ENCODE data around the gene PECR. TPM values are rescaled to one million over a fixed set of nuclear protein-coding genes. Genes with fewer than 3 reads are reported as not detected.

PECR gene
- total RNA-seq, 1 donor from 2014 or later, result 19.0 TPM

GRCh38 chr2:216070195-216070594 is 11.4 kb downstream of the PECR start:
- no peak for TF ChIP-seq CTCF (conservative IDR thresholded peaks at IDR 0.05)
- Mint-ChIP-seq H3K4me1 (ENCODE audit: unreplicated experiment) (peaks cover 16% of the 10 kb centered on the region), H3K36me3 (peaks cover 8% of the 10 kb centered on the region), H3K27ac (no peak overlapping the region), H3K4me3 (no peak overlapping the region), H3K27me3 (no peaks in the 10 kb centered on the region), H3K9me3 (no peaks in the 10 kb centered on the region)
- no peak for DNase-seq (ENCODE audit: extremely low spot score, unreplicated experiment)

GRCh38 chr2:216069028-216069427 is 12.6 kb downstream of the PECR start:
- H3K27ac Mint-ChIP-seq, result no peak overlapping the region

GRCh38 chr2:216066230-216066629 is 15.4 kb downstream of the PECR start:
- H3K36me3 Mint-ChIP-seq, result peaks cover 8% of the 10 kb centered on the region
- no peak for TF ChIP-seq CTCF (conservative IDR thresholded peaks at IDR 0.05)
- no peaks in the 10 kb centered on the region for H3K27me3 Mint-ChIP-seq
- H3K4me1 Mint-ChIP-seq (ENCODE audit: unreplicated experiment), result peaks cover 16% of the 10 kb centered on the region
- DNase-seq (ENCODE audit: extremely low spot score, unreplicated experiment), result no peak
- no peak overlapping the region for H3K27ac Mint-ChIP-seq
- H3K4me3 Mint-ChIP-seq, result no peak overlapping the region
- H3K9me3 Mint-ChIP-seq, result no peaks in the 10 kb centered on the region

More at GRCh38 chr2:216069028-216069427, 12.6 kb downstream of the PECR start:
- Mint-ChIP-seq H3K27me3 (no peaks in the 10 kb centered on the region), H3K4me3 (no peak overlapping the region), H3K4me1 (ENCODE audit: unreplicated experiment) (peaks cover 16% of the 10 kb centered on the region), H3K9me3 (no peaks in the 10 kb centered on the region), H3K36me3 (peaks cover 8% of the 10 kb centered on the region)
- DNase-seq (ENCODE audit: extremely low spot score, unreplicated experiment), result no peak
- TF ChIP-seq CTCF (conservative IDR thresholded peaks at IDR 0.05), result no peak

- Mint-ChIP-seq H3K36me3 (peaks cover 8% of the 10 kb centered on the region), H3K27ac (no peak overlapping the region), H3K4me3 (no peak overlapping the region), H3K27me3 (no peaks in the 10 kb centered on the region), H3K9me3 (no peaks in the 10 kb centered on the region), H3K4me1 (ENCODE audit: unreplicated experiment) (peaks cover 12% of the 10 kb centered on the region)
- no peak for DNase-seq (ENCODE audit: extremely low spot score, unreplicated experiment)
- TF ChIP-seq CTCF (conservative IDR thresholded peaks at IDR 0.05), result no peak
Observed at GRCh38 chr2:216064665-216065064, 16.9 kb downstream of the PECR start.

- Mint-ChIP-seq H3K36me3 (peaks cover 8% of the 10 kb centered on the region), H3K27me3 (no peaks in the 10 kb centered on the region), H3K4me3 (no peak overlapping the region), H3K27ac (no peak overlapping the region), H3K9me3 (no peaks in the 10 kb centered on the region), H3K4me1 (ENCODE audit: unreplicated experiment) (peaks cover 12% of the 10 kb centered on the region)
- peak; percentile 39 for TF ChIP-seq CTCF (conservative IDR thresholded peaks at IDR 0.05)
- no peak for DNase-seq (ENCODE audit: extremely low spot score, unreplicated experiment)
Observed at GRCh38 chr2:216064014-216064630, 17.5 kb downstream of the PECR start.
